Astrocyte of the cerebellum (primary cell): ENCODE data around the gene POLR2C.

Experiments used
- DNase-seq: peaks from one replicate; pipeline ENCODE4 v3.0.0-alpha.2; 2011; ENCODE audit warnings: low read depth
- H3K4me3 ChIP-seq: 2 replicates; pipeline ENCODE4 v1.5.1; 2011; ENCODE audit warnings: mild to moderate bottlenecking, low read depth, low read length, moderate library complexity
- in situ Hi-C: cut with HindIII; loops from 2 replicates; pipeline ENCODE4 v1.10.0; 2017; ENCODE audit warnings: low sequenced_read_pairs
- TF ChIP-seq, protein P1 (sequence below): IDR thresholded peaks from 2 replicates; pipeline ENCODE4 v1.5.1; 2012; ENCODE audit warnings: low read length, low read depth, moderate library complexity, mild to moderate bottlenecking; ENCODE audit errors: missing control alignments

Gene POLR2C

DNA sequence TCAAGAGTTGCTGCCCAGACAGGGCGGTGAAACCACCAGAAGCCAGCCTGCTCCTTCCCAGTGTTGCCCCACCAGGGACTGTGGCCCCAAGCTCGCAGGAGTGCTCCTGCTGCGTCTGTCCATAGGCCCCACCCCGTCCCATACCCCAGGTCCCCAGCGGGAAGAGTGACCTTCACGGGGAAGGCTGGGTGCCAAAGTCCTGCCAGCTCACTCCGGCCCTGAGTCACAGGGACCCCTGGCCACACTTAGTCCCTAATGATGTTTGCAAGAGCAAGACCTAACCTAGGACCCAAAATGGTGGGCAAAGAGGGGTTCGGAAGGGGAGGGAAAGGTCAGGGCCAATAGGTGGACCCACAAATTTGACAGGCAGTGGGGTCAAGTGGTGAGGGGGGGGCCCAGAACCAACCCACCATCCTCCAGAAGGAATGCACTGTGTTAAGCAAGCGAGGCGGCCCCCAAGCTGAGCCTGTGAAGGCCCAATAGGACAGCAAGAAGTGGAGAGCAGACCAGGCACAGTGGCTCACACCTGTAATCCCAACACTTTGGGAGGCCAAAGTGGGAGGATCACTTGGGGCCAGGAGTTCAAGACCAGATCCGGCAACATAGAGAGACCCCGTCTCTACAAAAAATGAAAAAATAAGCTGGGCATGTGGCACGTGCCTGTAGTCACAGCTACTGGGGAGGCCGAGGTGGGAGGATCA lies 20.5 kb downstream of the POLR2C start:
- DNase-seq, result no peak
- in situ Hi-C loops, result no loop called here
- no peak overlapping the region for H3K4me3 ChIP-seq
- TF ChIP-seq, protein P1, sequence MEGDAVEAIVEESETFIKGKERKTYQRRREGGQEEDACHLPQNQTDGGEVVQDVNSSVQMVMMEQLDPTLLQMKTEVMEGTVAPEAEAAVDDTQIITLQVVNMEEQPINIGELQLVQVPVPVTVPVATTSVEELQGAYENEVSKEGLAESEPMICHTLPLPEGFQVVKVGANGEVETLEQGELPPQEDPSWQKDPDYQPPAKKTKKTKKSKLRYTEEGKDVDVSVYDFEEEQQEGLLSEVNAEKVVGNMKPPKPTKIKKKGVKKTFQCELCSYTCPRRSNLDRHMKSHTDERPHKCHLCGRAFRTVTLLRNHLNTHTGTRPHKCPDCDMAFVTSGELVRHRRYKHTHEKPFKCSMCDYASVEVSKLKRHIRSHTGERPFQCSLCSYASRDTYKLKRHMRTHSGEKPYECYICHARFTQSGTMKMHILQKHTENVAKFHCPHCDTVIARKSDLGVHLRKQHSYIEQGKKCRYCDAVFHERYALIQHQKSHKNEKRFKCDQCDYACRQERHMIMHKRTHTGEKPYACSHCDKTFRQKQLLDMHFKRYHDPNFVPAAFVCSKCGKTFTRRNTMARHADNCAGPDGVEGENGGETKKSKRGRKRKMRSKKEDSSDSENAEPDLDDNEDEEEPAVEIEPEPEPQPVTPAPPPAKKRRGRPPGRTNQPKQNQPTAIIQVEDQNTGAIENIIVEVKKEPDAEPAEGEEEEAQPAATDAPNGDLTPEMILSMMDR, result no peak

- H3K4me3 ChIP-seq, result no peak overlapping the region
- in situ Hi-C loops, result no loop called here
- TF ChIP-seq, protein P1, result no peak
- DNase-seq, result no peak
Observed at GRCh38 chr16:57483725-57484514, 21.4 kb downstream of the POLR2C start.

DNA sequence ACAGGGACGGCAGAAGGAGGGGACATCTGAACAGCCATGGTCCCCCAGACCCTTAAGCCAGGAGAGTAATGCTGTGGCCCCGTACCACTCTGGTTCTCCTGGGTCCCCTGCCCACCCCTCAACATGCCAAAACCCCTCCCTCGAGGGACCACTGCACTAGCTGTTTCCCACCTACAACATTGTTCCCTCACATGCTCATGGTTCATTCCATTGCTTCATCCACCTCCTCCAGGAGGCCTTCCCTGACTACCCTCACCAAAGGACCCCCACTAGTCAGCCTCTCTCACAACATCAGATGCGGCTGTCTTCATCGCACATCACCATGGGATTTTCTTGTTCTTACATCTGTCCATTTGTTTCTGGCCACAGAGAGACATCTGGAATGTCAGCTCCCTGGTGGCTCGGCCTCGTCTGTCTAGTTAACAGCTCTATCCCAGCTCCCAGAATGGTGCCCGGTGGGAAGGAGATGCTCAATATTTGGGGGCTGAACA lies 22.1 kb downstream of the POLR2C start:
- in situ Hi-C loops, result loop anchor here (5.0 kb wide), 1 partner anchor 43 kb away; no protein-coding TSS in a partner anchor
- no peak for DNase-seq
- H3K4me3 ChIP-seq, result no peak overlapping the region
- TF ChIP-seq, protein P1, result no peak

DNA sequence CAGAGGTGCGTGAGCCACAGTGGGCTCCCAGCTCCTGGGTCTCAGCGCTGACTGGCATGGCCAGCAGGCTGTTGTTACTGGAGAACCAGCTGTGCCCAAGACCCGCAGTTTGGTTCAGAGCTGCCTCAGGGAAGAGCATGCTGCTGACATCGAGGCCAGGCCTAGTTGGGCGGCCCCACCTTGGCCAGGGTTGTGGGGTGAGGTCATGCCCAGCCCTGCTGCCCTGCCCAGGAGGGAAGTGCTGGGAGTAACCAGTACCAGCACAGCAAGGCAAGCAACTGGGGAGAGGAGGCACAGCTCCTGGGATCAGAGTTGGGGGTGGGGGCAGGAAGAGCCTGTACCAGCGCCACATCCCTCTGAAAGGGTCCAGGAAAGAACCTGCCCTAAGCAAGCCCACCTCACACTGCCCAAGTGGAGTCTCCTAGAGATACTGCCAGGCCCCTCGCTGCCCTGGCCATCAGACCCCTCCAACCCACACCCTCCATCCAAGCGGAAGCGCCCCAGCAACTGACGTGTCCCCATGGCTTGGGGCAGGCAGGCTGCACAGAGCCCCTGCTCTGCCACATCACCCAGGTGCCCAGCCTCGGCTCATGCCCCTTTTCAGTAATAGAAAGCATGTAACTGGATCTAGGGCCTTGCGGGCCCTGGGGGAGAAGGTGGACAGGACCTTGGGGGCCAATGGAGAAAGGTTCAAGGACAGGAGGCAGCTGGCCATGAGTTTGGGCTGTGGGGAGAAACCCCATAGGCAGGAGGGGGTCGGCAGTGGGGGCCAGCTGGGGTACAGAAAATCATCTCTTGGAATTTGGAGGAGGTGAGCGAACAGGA lies 22.8 kb downstream of the POLR2C start:
- peak overlapping the region; percentile 65 for H3K4me3 ChIP-seq
- in situ Hi-C loops, result loop anchor here (5.0 kb wide), 1 partner anchor 42 kb away; no protein-coding TSS in a partner anchor
- TF ChIP-seq, protein P1, result no peak
- no peak for DNase-seq

DNA sequence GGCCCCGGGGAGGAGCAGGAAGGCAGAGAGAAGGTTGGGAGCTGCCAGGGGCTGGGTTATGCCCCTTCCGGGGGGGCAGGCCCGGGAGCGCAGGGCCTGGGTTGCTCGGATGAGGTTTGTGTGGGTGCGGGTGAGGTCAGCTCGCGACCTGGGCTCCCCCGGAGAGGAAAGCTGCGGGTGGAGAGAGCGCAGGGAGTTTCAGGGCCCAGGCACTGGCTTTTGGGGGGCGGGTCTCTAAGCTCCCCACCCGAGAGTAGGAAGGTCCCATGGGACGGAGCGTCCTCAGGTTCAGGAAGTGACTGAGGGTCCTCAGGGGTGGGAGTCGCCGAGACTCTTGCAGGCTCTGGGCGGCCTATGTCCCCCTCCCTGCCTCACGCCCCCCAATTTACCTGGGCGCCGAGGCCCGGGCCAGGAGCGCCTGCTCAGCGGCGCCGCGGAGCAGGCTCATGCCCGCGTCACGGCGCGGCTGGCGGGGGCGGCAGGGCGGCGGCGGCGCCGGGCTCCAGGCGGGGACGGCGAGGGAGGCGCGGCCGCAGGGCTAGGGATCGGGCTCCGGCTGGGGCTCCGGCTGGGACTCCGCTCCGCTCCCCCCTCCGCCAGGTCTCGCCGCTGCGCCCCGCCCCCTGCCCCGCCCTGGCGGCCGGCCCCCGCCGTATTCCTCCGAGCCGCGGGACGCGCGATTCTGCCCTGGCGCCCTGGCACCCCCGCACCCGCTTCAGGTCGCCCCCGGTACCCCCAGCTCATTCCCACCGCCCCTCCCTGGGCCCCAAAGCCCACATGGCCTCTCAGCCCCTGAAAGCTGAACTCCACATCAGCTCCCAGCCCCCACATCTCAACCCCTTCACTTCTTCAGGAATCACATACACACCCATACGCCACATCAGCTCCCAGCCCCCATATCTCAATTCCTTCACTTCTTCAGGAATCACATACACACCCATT lies 23.7 kb downstream of the POLR2C start, which contains the start of gene DOK4:
TSS of gene DOK4 (minus strand) at position 578 of the 942 bp plus-strand sequence. CDS start 6,986 bp downstream, outside the sequence.
- TF ChIP-seq, protein P1, result no peak
- in situ Hi-C loops, result loop anchor here (5.0 kb wide), 1 partner anchor 41 kb away; no protein-coding TSS in a partner anchor
- DNase-seq, result no peak
- peak within 1 kb of the TSS; percentile 65 for H3K4me3 ChIP-seq
